ENCODE measurements around the gene IL1F10. TPM values are rescaled to one million over a fixed set of nuclear protein-coding genes. Genes with fewer than 3 reads are reported as not detected.
"Not testable (repeated sequence)": the region's sequence is repeated elsewhere in the genome, so short reads cannot be mapped to it uniquely, and the experiment has no call there.

Gene IL1F10
- total RNA-seq, 1 donor from 2014 or later, result not detected

GRCh38 chr2:113081488-113082210 is 13.9 kb downstream of the IL1F10 start:
- DNase-seq (ENCODE audit: low read depth), result no peak

- no peak for DNase-seq (ENCODE audit: low read depth)
Observed at GRCh38 chr2:113083296-113083695, 15.5 kb downstream of the IL1F10 start.

- no peak for DNase-seq (ENCODE audit: low read depth)
Observed at GRCh38 chr2:113084249-113085000, 16.7 kb downstream of the IL1F10 start.

GRCh38 chr2:113085542-113085941 is 17.8 kb downstream of the IL1F10 start:
- DNase-seq (ENCODE audit: low read depth), result no peak

- DNase-seq (ENCODE audit: low read depth), result no peak
Observed at GRCh38 chr2:113088213-113088992, 20.6 kb downstream of the IL1F10 start.

- DNase-seq (ENCODE audit: low read depth), result no peak
Observed at GRCh38 chr2:113089916-113090315, 22.1 kb downstream of the IL1F10 start.

GRCh38 chr2:113091231-113091896 is 23.6 kb downstream of the IL1F10 start:
- DNase-seq (ENCODE audit: low read depth), result no peak

GRCh38 chr2:113092864-113093612 is 25.3 kb downstream of the IL1F10 start:
- no peak for DNase-seq (ENCODE audit: low read depth)

GRCh38 chr2:113093613-113093977 is 25.8 kb downstream of the IL1F10 start:
- DNase-seq (ENCODE audit: low read depth), result no peak

- DNase-seq (ENCODE audit: low read depth), result not testable (repeated sequence)
Observed at GRCh38 chr2:113096306-113096705, 28.5 kb downstream of the IL1F10 start.

- not testable (repeated sequence) for DNase-seq (ENCODE audit: low read depth)
Observed at GRCh38 chr2:113096842-113097618, 29.3 kb downstream of the IL1F10 start.

- DNase-seq (ENCODE audit: low read depth), result no peak
Observed at GRCh38 chr2:113098041-113098440, 30.3 kb downstream of the IL1F10 start.

GRCh38 chr2:113098532-113098931 is 30.8 kb downstream of the IL1F10 start:
- DNase-seq (ENCODE audit: low read depth), result no peak

GRCh38 chr2:113102133-113102532 is 34.4 kb downstream of the IL1F10 start:
- DNase-seq (ENCODE audit: low read depth), result no peak

- DNase-seq (ENCODE audit: low read depth), result no peak
Observed at GRCh38 chr2:113103277-113103676, 35.5 kb downstream of the IL1F10 start.

- DNase-seq (ENCODE audit: low read depth), result no peak
Observed at GRCh38 chr2:113104054-113104611, 36.4 kb downstream of the IL1F10 start.

GRCh38 chr2:113105047-113105785 is 37.4 kb downstream of the IL1F10 start:
- DNase-seq (ENCODE audit: low read depth), result no peak

- DNase-seq (ENCODE audit: low read depth), result no peak
Observed at GRCh38 chr2:113111121-113111520, 43.4 kb downstream of the IL1F10 start.

GRCh38 chr2:113111823-113112287 is 44.1 kb downstream of the IL1F10 start:
- peak; percentile 75 for DNase-seq (ENCODE audit: low read depth)

Measured in renal cortical epithelial cell (primary cell).